Cardiac muscle cell (in vitro differentiated cells and primary cell): ENCODE data around the gene RANBP1. TPM values are rescaled to one million over a fixed set of nuclear protein-coding genes. Genes with fewer than 3 reads are reported as not detected.

Experiments
- DNase-seq, 2 donors: peaks; one replicate each; pipeline versions ENCODE4 v3.0.0 to v3.0.0-alpha.2; 2010 to 2017; ENCODE audit warnings: low read depth in 1 of 2, low spot score in 1 of 2
- H3K27ac ChIP-seq: fragments of 200-600 bp; sonication (generic); 2 replicates; pipeline ENCODE4 v1.5.1; 2016
- H3K27me3 ChIP-seq: fragments of 200-600 bp; sonication (generic); 2 replicates; pipeline ENCODE4 v1.6.0; 2016; ENCODE audit warnings: control low read depth
- H3K36me3 ChIP-seq: fragments of 200-600 bp; sonication (generic); 2 replicates; pipeline ENCODE4 v1.5.1; 2016; ENCODE audit warnings: control low read depth
- H3K4me1 ChIP-seq: fragments of 200-600 bp; sonication (generic); 2 replicates; pipeline ENCODE4 v1.8.1; 2017; ENCODE audit warnings: low read depth, mild to moderate bottlenecking, mixed run types
- H3K4me3 ChIP-seq: fragments of 200-600 bp; sonication (generic); 2 replicates; pipeline ENCODE4 v1.5.1; 2016; ENCODE audit warnings: mild to moderate bottlenecking
- H3K9me3 ChIP-seq: fragments of 200-600 bp; sonication (generic); 2 replicates; pipeline ENCODE4 v1.5.1; 2017; ENCODE audit warnings: low read depth, mild to moderate bottlenecking, control low read depth
- polyA plus RNA-seq: library from polyadenylated mRNA; unstranded; fragments of >200 nt; fragmentation: Nextera tagmentation; extraction: Ambion mirVana; gene quantifications from 2 replicates; pipeline ENCODE4 v1.2.1, GENCODE V29; 2016
- total RNA-seq: library from RNA; depleted of rRNA; stranded (reverse); fragments of >200 nt; gene quantifications from 2 replicates; pipeline ENCODE4 v1.2.3, GENCODE V29; 2016
- TF ChIP-seq, protein P1 (sequence below): IDR thresholded peaks from 2 replicates; pipeline ENCODE4 v1.5.1; 2012; ENCODE audit warnings: low read depth, mild to moderate bottlenecking, low read length

The RANBP1 gene
- total and polyA plus RNA-seq, 2 experiments from 2014 or later = 252 to 271 TPM

DNA sequence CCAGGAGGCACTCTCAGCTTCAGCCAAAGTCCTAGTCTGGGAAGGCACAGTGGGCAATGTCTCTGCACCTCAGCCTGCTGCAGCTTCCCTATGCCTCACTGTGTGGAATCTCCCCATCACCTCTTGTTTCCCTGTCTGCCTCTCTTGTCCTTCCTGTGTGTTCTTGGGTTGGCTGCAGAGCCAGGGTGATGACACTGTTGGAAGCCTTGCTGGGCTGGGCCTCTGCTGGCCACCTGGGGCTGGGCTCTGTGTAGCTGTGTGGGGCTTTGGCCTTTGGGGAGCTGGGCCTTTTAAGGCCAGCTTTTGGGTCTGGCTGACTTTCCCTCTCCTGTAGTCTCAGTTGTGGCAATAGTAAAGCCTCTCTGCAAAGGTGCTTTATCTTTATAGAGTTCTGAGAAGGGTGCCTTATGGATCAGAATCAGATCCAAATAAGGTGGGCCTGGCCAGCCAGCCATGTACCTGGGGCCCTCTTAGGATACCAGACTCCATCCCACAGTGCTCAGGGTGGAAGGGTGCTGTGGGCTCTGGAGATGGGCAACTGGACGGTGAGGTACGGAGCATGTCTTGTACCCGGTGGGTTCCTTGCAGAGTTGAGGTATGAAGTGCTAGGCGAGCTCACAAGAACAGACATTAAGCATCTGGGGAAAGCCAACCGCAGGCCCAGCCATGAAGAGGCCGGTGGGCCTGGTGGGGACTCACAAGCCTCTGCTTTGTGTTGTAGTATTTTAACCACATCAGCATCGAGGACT lies 10.3 kb upstream of the RANBP1 start:
- Histone ChIP-seq H3K4me3 (no peak overlapping the region), H3K27me3 (no peaks in the 10 kb centered on the region), H3K27ac (no peak overlapping the region), H3K4me1 (no peaks in the 10 kb centered on the region), H3K9me3 (no peaks in the 10 kb centered on the region), H3K36me3 (peaks cover 53% of the 10 kb centered on the region)
- TF ChIP-seq, protein P1, sequence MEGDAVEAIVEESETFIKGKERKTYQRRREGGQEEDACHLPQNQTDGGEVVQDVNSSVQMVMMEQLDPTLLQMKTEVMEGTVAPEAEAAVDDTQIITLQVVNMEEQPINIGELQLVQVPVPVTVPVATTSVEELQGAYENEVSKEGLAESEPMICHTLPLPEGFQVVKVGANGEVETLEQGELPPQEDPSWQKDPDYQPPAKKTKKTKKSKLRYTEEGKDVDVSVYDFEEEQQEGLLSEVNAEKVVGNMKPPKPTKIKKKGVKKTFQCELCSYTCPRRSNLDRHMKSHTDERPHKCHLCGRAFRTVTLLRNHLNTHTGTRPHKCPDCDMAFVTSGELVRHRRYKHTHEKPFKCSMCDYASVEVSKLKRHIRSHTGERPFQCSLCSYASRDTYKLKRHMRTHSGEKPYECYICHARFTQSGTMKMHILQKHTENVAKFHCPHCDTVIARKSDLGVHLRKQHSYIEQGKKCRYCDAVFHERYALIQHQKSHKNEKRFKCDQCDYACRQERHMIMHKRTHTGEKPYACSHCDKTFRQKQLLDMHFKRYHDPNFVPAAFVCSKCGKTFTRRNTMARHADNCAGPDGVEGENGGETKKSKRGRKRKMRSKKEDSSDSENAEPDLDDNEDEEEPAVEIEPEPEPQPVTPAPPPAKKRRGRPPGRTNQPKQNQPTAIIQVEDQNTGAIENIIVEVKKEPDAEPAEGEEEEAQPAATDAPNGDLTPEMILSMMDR = no peak
- DNase-seq = no peak

DNA sequence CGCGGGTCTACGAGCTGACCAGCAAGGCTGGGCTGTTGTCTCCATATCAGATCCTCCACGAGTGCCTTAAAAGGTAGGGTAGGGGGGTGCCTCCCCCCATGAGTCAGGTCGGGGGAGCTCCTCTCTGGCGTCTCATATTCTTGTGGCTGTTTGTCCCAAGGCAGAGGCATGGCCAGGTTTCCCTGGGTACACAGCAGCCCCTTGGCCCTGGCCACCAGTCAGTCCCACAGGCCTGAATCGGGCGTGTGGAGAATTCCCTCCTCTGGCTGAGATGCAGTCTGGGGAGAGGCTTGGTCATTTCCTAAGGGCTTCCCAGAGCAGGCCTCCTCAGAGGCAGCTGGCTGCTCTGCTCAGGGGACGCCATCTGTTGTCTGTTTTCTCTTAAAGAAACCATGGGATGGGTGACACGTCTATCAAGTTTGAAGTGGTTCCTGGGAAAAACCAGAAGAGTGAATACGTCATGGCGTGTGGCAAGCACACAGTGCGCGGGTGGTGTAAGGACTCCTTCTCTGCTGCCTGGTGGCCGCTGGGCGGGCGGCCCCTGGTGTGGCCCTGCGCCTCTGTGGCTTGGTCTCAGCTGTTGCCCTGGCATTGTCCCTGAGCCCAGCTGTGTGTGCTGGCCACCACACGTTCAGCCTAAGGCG lies 9.6 kb upstream of the RANBP1 start:
- Histone ChIP-seq H3K36me3 (peaks cover 46% of the 10 kb centered on the region), H3K9me3 (no peaks in the 10 kb centered on the region), H3K27me3 (no peaks in the 10 kb centered on the region), H3K27ac (no peak overlapping the region), H3K4me3 (no peak overlapping the region), H3K4me1 (no peaks in the 10 kb centered on the region)
- no peak for DNase-seq
- TF ChIP-seq, protein P1 = no peak

DNA sequence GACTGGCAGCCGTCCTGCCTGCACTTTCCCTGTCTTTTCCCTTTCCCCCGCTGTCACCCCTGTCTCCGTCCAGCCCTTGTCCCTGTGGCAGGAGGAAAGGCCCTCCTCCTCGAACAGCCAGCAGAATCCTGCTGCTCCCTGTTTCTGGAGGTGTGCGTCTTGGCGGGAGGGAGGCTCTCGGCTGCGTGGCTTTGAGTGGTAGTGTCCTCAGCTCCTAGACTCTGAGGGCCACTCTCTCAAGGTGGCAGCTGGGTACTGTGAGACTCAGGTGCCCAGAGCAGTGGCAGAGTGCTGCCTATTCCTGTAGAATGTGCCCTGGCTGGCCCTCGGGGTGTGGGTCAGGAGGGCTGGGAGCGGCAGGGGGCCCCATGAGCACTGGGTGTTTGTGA lies 9.1 kb upstream of the RANBP1 start:
- DNase-seq = no peak

DNA sequence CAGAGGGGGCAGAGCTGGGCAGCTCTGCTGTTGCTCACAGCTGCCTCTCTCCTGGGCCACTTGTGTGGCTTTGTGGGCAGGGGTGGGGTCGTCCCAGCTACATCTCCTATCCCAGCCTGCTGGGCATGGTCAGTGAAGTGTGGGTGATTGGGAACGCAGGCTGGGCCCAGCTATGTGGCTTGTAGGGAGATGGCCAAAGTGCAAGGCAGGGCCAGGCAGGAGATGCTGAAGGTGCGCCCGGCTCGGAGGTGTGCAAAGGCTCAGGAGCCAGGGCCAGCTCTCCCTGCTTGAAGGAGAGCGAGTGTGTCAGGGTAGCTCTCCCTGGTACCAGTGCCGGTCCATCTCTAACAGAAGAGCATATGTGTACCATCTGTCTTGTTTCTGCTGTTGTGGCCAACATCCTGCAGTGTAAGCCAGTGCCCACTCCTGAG lies 8.4 kb upstream of the RANBP1 start:
- TF ChIP-seq, protein P1 = no peak
- Histone ChIP-seq H3K4me1 (no peaks in the 10 kb centered on the region), H3K36me3 (peaks cover 42% of the 10 kb centered on the region), H3K27me3 (no peaks in the 10 kb centered on the region), H3K4me3 (no peak overlapping the region), H3K27ac (no peak overlapping the region), H3K9me3 (no peaks in the 10 kb centered on the region)
- no peak for DNase-seq

More for the DNA sequence above, 9.1 kb upstream of the RANBP1 start:
- Histone ChIP-seq H3K36me3 (peaks cover 42% of the 10 kb centered on the region), H3K27ac (no peak overlapping the region), H3K4me1 (no peaks in the 10 kb centered on the region), H3K27me3 (no peaks in the 10 kb centered on the region), H3K9me3 (no peaks in the 10 kb centered on the region), H3K4me3 (no peak overlapping the region)
- TF ChIP-seq, protein P1 = no peak

DNA sequence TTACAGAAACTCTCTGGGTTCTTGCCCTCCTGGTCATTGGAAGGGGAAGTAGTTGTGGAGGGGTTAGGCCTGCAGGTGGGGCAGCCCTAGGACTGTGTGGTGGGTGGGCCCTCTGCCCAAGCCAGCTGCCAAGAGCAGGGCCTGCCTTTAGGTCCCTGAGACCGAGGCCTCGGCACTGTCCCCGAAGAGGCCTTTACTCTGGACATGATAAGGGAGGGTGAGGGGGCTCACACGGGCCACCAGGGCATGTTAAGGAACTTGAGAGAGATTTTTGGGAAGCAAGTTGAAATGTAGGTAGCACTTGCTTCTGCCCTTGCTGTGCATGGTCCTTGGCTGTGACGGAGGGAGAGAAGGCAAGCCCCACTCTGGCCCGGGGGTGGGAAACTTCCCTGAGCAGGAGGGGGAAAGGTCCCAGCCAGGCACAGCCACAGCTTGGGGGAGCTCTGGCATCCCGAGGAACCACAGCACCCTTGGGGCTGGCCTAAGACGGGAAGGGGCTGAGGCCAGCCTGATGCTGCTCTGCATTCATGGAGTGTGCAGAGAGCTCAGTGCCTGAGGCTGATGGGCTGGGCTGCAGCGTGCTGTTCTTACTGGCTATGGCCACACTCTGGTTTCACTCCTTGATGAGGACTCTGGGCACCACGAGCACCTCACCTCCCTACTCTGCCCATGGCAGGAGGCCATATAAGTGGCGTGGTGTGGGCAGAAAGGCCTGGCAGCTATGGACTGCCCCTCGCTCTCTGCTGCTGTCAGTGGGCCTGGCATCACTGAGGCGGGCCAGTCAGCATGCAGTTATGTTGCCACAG lies 7.8 kb upstream of the RANBP1 start:
- H3K36me3 ChIP-seq = peaks cover 41% of the 10 kb centered on the region
- TF ChIP-seq, protein P1 = no peak
- H3K27me3 ChIP-seq = no peaks in the 10 kb centered on the region
- no peaks in the 10 kb centered on the region for H3K4me1 ChIP-seq
- no peak overlapping the region for H3K4me3 ChIP-seq
- no peak overlapping the region for H3K27ac ChIP-seq
- DNase-seq = no peak
- no peaks in the 10 kb centered on the region for H3K9me3 ChIP-seq
